HEK293T (cell line): Measurements from ENCODE around the gene LARP1B.

Source experiments
- CTCF ChIA-PET: fragments of 350-600 bp; formaldehyde crosslinking; extraction: SDS; loops from one replicate; lab custom pipeline; 2021; ENCODE audit warnings: antibody characterized with exemption, inconsistent platforms; lab: Yijun Ruan, JAX
- POLR2A ChIA-PET: fragments of 350-600 bp; formaldehyde crosslinking; extraction: SDS; loops from one replicate; lab custom pipeline; 2020; ENCODE audit warnings: antibody characterized with exemption, inconsistent platforms; lab: Yijun Ruan, JAX
- DNase-seq: peaks from one replicate; pipeline ENCODE4 v3.0.0; 2012; ENCODE audit warnings: mixed read lengths; ENCODE audit errors: extremely low spot score
- ARNT ChIP-seq: fragments of 450-650 bp; IDR thresholded peaks from 2 replicates; pipeline ENCODE4 v1.6.1; 2017; ENCODE audit warnings: mild to moderate bottlenecking
- BHLHE40 ChIP-seq: fragments of 450-650 bp; IDR thresholded peaks from 2 replicates; pipeline ENCODE4 v1.6.1; 2016; ENCODE audit warnings: mild to moderate bottlenecking, moderate library complexity, borderline replicate concordance
- CTBP1 ChIP-seq: fragments of 450-650 bp; IDR thresholded peaks from 2 replicates; pipeline ENCODE4 v1.6.1; 2016; ENCODE audit warnings: borderline replicate concordance
- ELF4 ChIP-seq: fragments of 450-650 bp; IDR thresholded peaks from 2 replicates; pipeline ENCODE4 v1.6.1; 2017; ENCODE audit warnings: antibody characterized with exemption
- FOXA1 ChIP-seq: fragments of 450-650 bp; IDR thresholded peaks from 2 replicates; pipeline ENCODE4 v1.6.1; 2016; ENCODE audit warnings: mild to moderate bottlenecking
- FOXK2 ChIP-seq: fragments of 450-650 bp; IDR thresholded peaks from 2 replicates; pipeline ENCODE4 v1.6.1; 2016; ENCODE audit warnings: mild to moderate bottlenecking
- FOXM1 ChIP-seq: fragments of 450-650 bp; IDR thresholded peaks from 2 replicates; pipeline ENCODE4 v1.6.1; 2017; ENCODE audit warnings: mild to moderate bottlenecking, borderline replicate concordance
- HDGF ChIP-seq: fragments of 450-650 bp; IDR thresholded peaks from 2 replicates; pipeline ENCODE4 v1.6.1; 2017; ENCODE audit warnings: antibody characterized with exemption, borderline replicate concordance
- L3MBTL2 ChIP-seq: fragments of 450-650 bp; conservative IDR thresholded peaks from 2 replicates; pipeline ENCODE4 v1.6.1; 2016; ENCODE audit warnings: mild to moderate bottlenecking
- LEF1 ChIP-seq: fragments of 450-650 bp; IDR thresholded peaks from 2 replicates; pipeline ENCODE4 v1.6.1; 2017; ENCODE audit warnings: mild to moderate bottlenecking, borderline replicate concordance
- NFRKB ChIP-seq: fragments of 450-650 bp; IDR thresholded peaks from 2 replicates; pipeline ENCODE4 v1.6.1; 2016; ENCODE audit warnings: mild to moderate bottlenecking, moderate library complexity
- SP1 ChIP-seq: fragments of 450-650 bp; IDR thresholded peaks from 2 replicates; pipeline ENCODE4 v1.6.1; 2017
- SUZ12 ChIP-seq: fragments of 450-650 bp; IDR thresholded peaks from 2 replicates; pipeline ENCODE4 v1.6.1; 2016; ENCODE audit warnings: mild to moderate bottlenecking
- TARDBP ChIP-seq: fragments of 450-650 bp; IDR thresholded peaks from 2 replicates; pipeline ENCODE4 v1.6.1; 2016
- ZNF384 ChIP-seq: fragments of 450-650 bp; IDR thresholded peaks from 2 replicates; pipeline ENCODE4 v1.6.1; 2016
- TF ChIP-seq, protein P1 (sequence below): fragments of 450-650 bp; IDR thresholded peaks from 2 replicates; pipeline ENCODE4 v1.6.1; 2016

The LARP1B gene

DNA sequence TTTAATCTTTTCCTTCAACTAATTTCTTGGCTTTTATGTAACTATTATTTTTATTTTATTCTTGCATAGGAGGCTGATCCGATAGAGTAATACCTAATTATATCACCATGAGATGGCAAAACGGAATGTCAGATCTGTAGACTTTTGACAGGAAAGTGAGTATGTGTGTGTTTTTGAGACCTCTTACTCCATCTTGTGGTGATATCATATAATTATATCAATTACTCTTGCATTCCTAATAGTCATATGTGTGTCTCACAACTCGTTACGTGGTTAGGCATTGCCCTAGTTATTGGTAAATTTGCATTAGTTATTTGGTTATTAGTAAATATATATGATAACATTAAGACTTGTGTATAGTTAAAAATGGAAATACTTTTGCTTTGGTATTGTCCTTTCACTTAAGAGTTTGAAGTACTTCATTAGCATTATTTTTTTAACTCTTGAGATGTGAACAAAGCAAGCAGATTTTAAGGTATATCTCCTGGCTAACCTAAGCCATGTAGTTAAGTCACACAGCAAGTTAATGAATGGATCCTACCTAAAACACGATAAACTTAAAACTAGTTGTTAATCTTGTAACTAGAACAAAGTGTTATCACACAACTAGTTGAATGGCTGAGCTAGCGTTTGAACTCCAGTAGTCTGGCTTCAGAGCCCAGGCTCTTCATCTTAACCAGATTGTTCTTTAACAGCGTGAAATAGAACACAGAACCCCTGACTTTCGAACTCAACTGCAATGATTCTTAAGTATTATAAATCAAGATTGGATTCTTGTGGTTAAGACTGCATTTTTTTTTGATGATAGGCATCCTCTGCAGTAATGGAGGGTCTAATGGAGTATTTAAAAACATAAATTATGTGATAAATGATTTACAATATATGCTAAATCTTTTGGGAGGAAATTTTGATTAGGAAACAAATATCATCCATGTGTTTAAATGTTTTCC lies 159.4 kb downstream of the LARP1B start:
- ChIA-PET POLR2A (no interaction called here), CTCF (interaction anchor here (0.6 to 0.7 kb wide), 2 partner anchors 104 to 228 kb away, joined by 3 to 4 read pairs; no protein-coding TSS in a partner anchor)
- TF ChIP-seq, protein P1, sequence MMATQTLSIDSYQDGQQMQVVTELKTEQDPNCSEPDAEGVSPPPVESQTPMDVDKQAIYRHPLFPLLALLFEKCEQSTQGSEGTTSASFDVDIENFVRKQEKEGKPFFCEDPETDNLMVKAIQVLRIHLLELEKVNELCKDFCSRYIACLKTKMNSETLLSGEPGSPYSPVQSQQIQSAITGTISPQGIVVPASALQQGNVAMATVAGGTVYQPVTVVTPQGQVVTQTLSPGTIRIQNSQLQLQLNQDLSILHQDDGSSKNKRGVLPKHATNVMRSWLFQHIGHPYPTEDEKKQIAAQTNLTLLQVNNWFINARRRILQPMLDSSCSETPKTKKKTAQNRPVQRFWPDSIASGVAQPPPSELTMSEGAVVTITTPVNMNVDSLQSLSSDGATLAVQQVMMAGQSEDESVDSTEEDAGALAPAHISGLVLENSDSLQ = peak; percentile 71
- TF ChIP-seq TARDBP = no peak
- DNase-seq = peak; percentile 25

DNA sequence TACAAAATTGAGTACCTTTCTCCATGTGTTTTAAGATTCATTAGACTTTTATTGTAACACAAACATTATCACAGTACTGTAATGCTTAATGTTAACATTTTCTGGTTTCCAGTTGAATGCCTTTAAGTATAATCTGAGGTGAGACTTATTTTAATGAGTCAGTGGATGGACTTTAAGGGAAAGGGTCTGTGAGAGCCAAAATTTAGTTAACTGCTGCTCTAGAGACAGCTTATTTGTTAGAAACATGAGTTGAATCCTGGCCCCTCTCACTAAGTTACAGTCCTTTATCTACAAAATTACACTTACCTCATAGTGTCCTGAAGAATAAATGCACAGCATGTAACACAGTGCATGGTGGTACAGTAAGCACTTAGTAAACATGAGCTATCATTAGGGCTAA lies 160.5 kb downstream of the LARP1B start:
- TF ChIP-seq CTBP1 (no peak; the same call in 1 of the 2 replicates), SUZ12 (no peak), FOXK2 (no peak), BHLHE40 (no peak), NFRKB (no peak), L3MBTL2 (no peak), TARDBP (no peak)
- DNase-seq = no peak
- CTCF ChIA-PET = interaction anchor here (0.5 kb wide), 1 partner anchor 1542 kb away, joined by 3 read pairs; no protein-coding TSS in a partner anchor
- POLR2A ChIA-PET = no interaction called here

DNA sequence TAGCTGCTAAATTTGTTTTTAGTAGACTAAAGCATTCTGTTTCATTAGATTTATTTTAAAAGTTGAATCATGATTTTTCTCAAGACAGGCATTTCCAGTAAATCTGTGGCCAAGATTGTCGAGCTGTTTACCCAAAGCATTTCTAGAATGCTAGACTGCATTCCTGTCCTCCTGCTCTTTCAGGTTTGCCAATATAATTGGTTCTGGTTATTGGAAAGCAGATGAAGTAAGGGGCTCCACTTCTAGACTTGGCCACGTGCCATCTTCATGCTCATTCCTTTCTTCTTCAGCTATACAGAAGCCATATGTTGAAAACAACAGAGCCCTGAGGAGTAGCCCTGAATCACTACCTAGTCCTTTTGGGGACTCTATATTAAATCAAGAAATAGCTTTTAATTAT lies 164.0 kb downstream of the LARP1B start:
- ChIA-PET POLR2A (no interaction called here), CTCF (interaction anchor here (0.6 kb wide), 1 partner anchor 253 kb away, joined by 6 read pairs; no protein-coding TSS in a partner anchor)
- no peak for DNase-seq
- no peak for TF ChIP-seq TARDBP
- TF ChIP-seq SUZ12 = no peak
- TF ChIP-seq LEF1 = no peak
- TF ChIP-seq HDGF = no peak
- TF ChIP-seq ZNF384 = no peak
- TF ChIP-seq FOXM1 = no peak
- no peak for TF ChIP-seq BHLHE40

DNA sequence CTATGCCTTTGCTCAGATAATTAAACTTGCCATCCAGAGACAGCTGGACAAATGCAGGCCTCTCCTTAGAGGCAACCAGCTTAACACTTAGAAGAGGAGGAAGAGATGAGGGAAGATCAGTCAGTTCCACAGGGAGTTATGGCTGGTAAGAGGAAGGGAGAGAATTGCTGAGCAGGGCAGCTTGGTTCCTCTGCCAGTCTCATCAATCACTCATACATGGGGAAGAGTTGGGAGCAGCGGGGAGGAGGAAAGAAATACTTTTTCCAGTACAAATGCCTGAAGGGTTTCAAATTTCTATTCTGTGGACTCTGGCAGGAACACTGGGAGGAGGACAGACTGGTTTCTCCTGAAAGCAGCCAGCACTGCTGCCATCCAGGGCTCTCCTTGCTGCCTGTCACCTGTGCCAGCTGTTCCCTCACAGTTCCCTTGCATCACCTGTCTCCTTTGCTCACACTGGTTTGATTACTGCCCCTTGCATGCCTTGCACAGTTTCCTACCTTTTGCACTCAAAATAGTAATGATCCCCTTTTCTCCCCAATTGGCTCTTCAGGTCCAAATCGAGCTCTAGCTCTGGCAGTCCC lies 167.0 kb downstream of the LARP1B start:
- TF ChIP-seq LEF1 (no peak), HDGF (no peak), TARDBP (no peak), NFRKB (no peak), L3MBTL2 (no peak), ELF4 (no peak)
- TF ChIP-seq, protein P1 = peak; percentile 61
- ChIA-PET CTCF (no interaction called here), POLR2A (no interaction called here)
- DNase-seq = no peak

DNA sequence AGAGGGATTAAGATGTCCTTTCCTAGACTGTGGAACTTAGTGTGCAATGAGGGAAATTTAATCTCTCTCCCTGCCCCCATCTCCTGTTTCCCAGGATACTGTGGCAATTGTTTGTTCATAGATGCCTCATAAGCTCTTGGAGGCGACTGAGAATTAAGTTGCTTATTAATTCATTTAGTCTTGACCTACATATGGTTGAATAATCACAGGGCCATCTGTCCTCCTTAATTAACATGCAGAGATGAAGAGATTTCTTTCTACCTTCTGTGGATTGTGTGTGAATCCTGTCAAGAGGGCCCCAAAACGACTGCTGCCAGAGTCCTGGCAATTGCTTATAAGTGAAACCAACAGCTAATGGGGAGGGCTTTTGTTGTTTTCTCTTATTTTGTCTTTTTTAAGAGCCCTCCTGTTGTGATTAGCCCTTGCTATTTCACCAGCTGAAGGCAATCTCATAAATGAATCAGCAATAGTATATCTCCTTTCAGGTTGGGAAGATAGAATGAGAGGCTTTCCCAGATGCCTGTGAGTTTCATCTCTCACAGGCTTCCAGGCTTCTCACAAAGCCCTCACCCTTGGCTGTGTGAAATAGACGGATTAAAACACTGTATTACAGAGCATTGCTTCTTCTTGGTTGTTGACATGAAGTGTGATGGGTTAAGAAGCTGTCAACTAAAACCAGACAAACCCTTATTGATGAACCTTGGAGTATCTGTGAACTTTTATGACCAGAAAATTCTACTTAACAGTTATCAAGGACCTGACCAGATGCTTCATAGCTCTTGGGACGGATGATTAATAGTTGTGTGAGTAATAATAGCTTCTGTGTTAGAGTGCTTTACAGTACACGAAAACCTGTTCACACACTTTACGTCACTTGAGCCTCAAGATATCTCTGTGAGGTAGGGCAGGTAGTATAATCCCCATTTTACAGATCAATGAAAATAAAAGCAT lies 168.0 kb downstream of the LARP1B start:
- ChIA-PET POLR2A (no interaction called here), CTCF (no interaction called here)
- no peak for TF ChIP-seq SP1
- no peak for TF ChIP-seq FOXA1
- TF ChIP-seq ELF4 = no peak
- TF ChIP-seq NFRKB = no peak
- TF ChIP-seq FOXM1 = no peak
- TF ChIP-seq, protein P1 = no peak
- no peak for TF ChIP-seq SUZ12
- no peak for TF ChIP-seq ZNF384
- no peak for TF ChIP-seq FOXK2
- no peak for TF ChIP-seq CTBP1
- TF ChIP-seq ARNT = no peak
- TF ChIP-seq HDGF = no peak
- TF ChIP-seq LEF1 = no peak
- TF ChIP-seq L3MBTL2 = no peak
- no peak for TF ChIP-seq BHLHE40
- TF ChIP-seq TARDBP = no peak
- DNase-seq = no peak

DNA sequence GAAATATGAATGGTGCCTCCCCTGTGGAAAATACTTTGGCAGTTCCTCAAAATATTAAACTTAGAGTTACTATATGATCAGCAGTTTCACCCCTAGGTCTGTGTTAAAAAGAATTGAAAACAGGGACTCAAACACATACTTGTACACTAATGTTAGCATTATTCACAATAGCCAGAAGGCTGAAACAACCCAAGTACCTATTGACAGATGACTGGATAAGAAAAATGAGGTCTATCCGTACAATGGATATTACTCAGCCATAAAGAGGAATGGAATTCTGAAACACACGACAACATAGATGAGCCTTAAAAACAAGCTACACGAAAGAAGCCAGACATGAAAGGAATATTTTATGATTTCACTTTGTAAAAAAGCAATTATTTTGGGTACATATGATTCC lies 171.6 kb downstream of the LARP1B start:
- TF ChIP-seq SP1 (no peak), FOXM1 (no peak), FOXA1 (no peak), ARNT (no peak), FOXK2 (no peak), SUZ12 (no peak), BHLHE40 (no peak), NFRKB (no peak)
- POLR2A ChIA-PET = no interaction called here
- CTCF ChIA-PET = no interaction called here
- DNase-seq = no peak
